ENCODE measurements around the gene CLSTN2.

DNA sequence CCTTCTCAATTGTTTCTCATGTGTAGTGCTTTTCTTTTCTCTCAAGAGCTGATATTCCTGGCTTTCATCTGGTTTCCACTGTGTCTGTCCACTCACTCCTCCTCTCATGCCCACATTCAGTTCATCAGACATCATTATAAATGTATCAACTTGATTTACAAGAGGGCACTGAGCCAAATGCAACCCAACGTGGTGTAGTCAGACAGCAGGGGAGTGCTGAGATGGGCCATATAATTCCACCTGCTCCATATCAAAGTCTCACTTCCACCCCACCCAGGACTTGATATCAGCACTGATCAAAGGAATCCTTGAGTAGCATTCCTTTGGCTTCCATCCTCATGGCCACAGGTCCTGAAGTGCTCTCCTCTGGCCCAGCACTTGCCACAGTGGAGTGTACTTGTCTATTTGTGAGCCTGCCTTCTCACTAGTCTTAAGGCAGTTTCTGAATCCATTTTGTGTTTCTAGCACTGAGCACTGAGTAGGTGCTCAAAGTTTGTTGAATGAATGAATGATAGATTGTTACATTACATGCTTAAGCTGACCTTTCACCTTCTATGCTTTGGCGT, 252.8 kb downstream of the CLSTN2 start:
- no peak for TF ChIP-seq POU2F2 (IDR thresholded peaks at IDR 0.05; ENCODE audit: low read depth, low read length)
- no peak for TF ChIP-seq POLR2A (IDR thresholded peaks at IDR 0.05; ENCODE audit: low read depth, low read length)
- TF ChIP-seq TAF1 (IDR thresholded peaks at IDR 0.05; ENCODE audit: low read depth, low read length): no peak
- TF ChIP-seq POLR2AphosphoS5 (IDR thresholded peaks at IDR 0.05; ENCODE audit: low read depth, low read length): no peak
- TF ChIP-seq SPI1 (IDR thresholded peaks at IDR 0.05; ENCODE audit: low read depth, low read length): no peak
- TF ChIP-seq PAX5 (IDR thresholded peaks at IDR 0.05; ENCODE audit: insufficient read depth, low read length, severe bottlenecking): no peak
